Right ventricle myocardium superior (tissue), 1 donor: Measurements from ENCODE around the gene POU2F3. TPM values are rescaled to one million over a fixed set of nuclear protein-coding genes. Genes with fewer than 3 reads are reported as not detected.

ENCODE experiments used
- ATAC-seq: fragments of 200-7000 bp; cut with Tn5 transposase; one replicate; pipeline ENCODE4 v1.9.1; 2020; ENCODE audit warnings: mild to moderate bottlenecking; ENCODE audit not compliant: poor library complexity
- DNase-seq: peaks from one replicate; pipeline ENCODE4 v3.0.0-alpha.2; 2020
- intact Hi-C: fragments of 100-400 bp; cut with DNase I; formaldehyde crosslinking; loops from one replicate; pipeline ENCODE4 v1.11.2; 2022
- total RNA-seq: library from RNA; stranded (reverse); fragmentation: NEBNext Ultra II Directional; extraction: Animal tissue kit (Norgen Biotek cat#: 25700); gene quantifications from one replicate; pipeline ENCODE4 v1.2.1, GENCODE V29; 2021
- donor health status: DM: no; HTN: yes; CAD: no; lungs with severe emphysema.

The POU2F3 gene
- total RNA-seq, 1 donor from 2014 or later, result not detected

GRCh38 chr11:120298461-120298860 is 58.5 kb downstream of the POU2F3 start:
- intact Hi-C loops, result no loop called here
- DNase-seq (no peak), ATAC-seq (no peak)

DNA sequence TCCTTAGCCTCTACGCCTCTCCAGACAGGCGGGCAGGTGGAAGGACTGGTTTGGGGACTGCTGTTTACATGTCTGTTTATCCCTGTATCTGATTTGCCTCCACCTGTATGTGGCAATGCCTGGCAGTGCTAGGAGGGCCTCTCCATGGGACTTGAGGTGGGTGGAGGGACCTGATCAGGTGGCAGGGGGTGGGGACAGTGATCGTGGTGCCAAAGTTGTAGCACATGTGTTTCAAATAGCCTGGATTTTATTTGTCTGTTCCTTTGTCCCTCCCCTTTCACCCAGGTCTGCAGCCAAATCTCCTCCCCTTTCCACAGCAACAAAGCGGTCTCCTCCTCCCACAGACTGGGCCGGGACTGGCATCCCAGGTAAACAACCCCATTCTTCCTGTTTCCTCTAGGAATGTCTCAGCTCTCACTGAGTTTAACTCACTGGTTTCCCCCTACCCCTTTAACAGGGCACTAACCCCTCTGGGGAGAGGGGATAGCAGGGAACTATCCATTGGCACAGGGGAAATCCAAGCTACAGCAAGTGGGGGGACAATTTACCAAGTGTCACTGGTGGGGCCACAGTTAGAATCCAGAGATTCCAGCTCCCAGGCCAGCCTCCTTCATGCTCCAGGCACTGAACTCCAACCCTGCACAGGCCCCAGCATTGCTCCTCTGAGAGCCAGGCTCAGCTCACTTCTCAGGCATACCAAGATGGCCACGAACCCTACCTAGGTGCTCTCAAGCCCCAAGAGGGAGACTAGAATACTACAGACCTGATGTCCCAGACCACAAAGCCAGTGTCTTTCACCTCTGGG is 62.3 kb downstream of the POU2F3 start:
- ATAC-seq, result no peak
- intact Hi-C loops, result loop anchor here (2.0 kb wide), 1 partner anchor 129 kb away; no protein-coding TSS in a partner anchor
- no peak for DNase-seq

- intact Hi-C loops, result loop anchor here (2.0 kb wide), 1 partner anchor 130 kb away; no protein-coding TSS in a partner anchor
- ATAC-seq, result peak; percentile 86
- peak; percentile 63 for DNase-seq
Measured at GRCh38 chr11:120303004-120303637, 63.2 kb downstream of the POU2F3 start.

GRCh38 chr11:120304526-120304925 is 64.6 kb downstream of the POU2F3 start:
- DNase-seq, result no peak
- intact Hi-C loops, result no loop called here
- no peak for ATAC-seq

- intact Hi-C loops, result no loop called here
Measured at GRCh38 chr11:120305286-120305685, 65.3 kb downstream of the POU2F3 start.

GRCh38 chr11:120306519-120307242 is 66.7 kb downstream of the POU2F3 start:
- ATAC-seq, result no peak
- no peak for DNase-seq
- intact Hi-C loops, result no loop called here

More at GRCh38 chr11:120305286-120305685, 65.3 kb downstream of the POU2F3 start:
- DNase-seq (no peak), ATAC-seq (no peak)

GRCh38 chr11:120307476-120307875 is 67.5 kb downstream of the POU2F3 start:
- intact Hi-C loops, result no loop called here

DNA sequence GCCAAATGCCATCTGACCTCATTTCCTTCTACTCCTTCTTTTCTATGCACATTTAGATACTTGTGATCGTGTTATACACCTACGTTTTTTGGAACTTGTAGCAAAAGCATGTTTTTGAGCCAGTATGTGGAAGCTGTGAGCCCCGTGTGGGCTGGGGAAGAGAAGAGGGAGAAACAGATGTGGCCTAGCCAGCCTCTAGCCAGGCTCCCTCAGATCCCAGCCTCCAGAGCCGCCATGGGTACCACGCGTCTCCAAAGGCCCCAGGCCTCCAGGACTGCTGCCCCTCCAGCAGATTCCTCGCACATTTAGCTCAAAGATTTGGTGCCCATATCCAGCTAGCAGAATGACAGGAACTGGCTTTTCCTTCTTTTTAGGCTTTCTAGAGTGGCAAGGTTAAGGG is 68.1 kb downstream of the POU2F3 start:
- ATAC-seq (no peak), DNase-seq (no peak)
- intact Hi-C loops, result no loop called here

More at GRCh38 chr11:120307476-120307875, 67.5 kb downstream of the POU2F3 start:
- DNase-seq (no peak), ATAC-seq (no peak)

- ATAC-seq, result no peak
- intact Hi-C loops, result no loop called here
- DNase-seq, result no peak
Measured at GRCh38 chr11:120310870-120311269, 70.9 kb downstream of the POU2F3 start.

DNA sequence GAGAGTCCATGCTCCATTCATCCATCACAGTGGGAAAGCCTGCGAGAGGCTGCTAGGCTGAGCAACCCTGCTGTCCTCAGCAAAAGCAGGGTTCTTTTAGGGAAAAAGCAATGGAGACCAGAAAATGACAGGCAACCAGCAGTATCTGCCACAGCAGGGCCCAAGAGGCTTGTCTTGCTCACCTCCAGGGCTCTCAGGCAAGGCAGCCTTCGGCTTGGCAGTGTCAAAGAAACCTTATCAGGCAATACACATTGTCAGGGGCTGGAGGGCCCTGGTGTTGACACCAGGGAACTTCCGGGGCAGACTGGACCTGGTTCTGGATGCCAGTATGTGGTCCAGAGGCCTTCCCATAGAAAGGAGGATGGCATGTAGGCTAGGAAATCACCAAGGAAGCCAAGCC is 74.9 kb downstream of the POU2F3 start:
- intact Hi-C loops, result no loop called here
- no peak for ATAC-seq

DNA sequence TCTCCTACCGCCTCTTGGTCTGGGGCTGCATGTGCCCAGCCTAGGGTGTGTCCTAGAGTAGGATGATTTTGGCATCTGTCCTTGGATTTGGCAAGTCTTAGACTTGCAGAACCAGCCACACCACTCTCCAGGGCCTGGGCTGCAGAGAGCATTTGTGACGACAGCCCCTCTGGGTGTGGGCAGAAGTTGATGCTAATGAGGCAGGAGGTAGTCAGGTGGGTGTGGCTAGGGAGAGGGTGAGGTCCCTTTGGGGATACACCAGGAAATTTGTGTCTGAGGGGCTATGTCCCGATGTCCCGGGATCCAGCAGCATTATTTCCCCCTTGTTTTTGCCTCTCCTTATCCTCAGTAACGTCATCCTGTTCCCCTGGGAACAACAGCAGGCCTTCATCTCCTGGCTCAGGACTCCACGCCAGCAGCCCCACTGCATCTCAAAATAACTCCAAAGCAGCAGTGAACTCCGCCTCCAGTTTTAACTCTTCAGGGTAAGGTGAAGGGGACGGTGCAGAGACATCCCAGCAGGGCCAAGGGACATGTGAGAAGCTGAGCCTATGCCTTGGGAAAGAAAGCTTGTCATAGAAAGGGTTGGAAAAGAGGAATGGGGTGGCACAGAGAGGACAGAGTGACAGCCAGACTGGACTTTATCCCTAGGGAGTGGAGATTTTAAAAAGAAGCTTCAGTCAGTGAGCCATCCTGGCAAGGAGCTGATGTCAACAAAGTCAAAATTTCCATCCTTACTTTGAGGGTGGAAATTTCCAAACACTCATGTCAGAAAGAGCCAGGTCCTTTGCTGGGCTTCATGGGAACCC is 77.1 kb downstream of the POU2F3 start:
- intact Hi-C loops, result no loop called here
- DNase-seq, result peak; percentile 75
- peak; percentile 87 for ATAC-seq

More for the DNA sequence above, 74.9 kb downstream of the POU2F3 start:
- DNase-seq, result no peak

DNA sequence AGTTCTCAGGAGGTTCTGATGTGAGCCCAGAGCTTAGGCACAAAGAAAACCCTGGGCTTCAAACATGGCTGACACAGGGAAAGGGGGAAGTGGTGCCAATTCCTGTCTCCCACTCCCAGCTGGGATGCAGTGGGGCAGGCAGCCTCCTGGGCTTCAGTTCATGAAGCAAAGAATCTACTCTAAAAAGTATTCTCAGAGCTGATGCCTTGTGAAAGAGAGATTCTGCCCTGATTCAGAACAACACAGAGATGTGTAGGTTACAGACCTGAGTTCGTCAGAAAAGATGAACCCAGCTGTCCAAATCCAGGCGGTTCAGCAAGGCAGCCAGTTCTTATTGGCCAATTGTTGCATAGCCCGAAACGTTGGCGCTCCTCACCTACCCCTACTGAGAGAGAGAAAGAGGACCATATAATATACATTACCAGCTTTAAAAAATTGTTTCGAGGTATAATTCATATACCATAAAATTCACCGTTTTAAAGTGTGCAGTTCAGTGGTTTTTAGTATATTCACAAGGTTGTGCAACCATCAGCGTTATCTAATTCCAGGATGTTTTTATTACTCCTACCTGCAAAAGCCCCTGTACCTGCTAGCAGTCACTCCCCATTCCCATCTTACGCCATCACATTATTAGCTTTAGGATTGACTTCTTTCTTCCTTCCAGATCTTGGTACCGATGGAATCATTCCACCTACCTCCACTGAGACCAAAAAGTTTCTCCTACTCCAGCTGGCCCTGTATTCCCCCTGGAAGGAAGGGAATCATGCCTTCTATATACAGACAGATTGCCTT is 77.9 kb downstream of the POU2F3 start:
- ATAC-seq (no peak), DNase-seq (no peak)
- intact Hi-C loops, result no loop called here

DNA sequence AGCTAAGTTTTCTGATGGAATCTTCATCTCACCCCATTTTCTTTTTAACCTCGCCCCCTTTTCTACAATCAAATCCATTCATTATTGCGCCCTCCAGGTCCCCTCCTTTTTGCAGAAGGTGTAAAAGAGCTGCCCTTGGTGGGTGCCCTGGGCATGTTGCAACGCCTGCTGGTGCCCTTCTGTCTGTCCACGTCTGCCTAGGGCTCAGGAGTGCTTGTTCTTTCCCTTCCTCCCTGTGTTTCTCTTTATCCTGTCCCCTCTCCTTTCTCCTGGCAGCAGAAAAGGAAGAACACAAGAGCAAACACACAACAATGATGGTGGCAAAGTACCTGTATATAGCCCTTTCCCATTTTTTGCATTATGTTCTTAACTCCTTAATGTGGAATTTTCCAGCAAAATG is 79.0 kb downstream of the POU2F3 start:
- DNase-seq (no peak), ATAC-seq (no peak)
- intact Hi-C loops, result no loop called here

- DNase-seq (peak; percentile 76), ATAC-seq (peak; percentile 82)
- intact Hi-C loops, result no loop called here
Measured at GRCh38 chr11:120324932-120325810, 85.2 kb downstream of the POU2F3 start, which contains the start of gene TLCD5. TLCD5 (plus strand) TSS chr11:120325299; CDS start chr11:120327442, 2,143 bp downstream.

GRCh38 chr11:120326228-120326627 is 86.3 kb downstream of the POU2F3 start:
- ATAC-seq (peak; percentile 30), DNase-seq (no peak)
- intact Hi-C loops, result no loop called here

- no peak for ATAC-seq
- intact Hi-C loops, result no loop called here
Measured at GRCh38 chr11:120326845-120327281, 86.9 kb downstream of the POU2F3 start.

GRCh38 chr11:120327311-120327710 is 87.4 kb downstream of the POU2F3 start:
- DNase-seq (no peak), ATAC-seq (no peak)
- intact Hi-C loops, result no loop called here

More at GRCh38 chr11:120326845-120327281, 86.9 kb downstream of the POU2F3 start:
- DNase-seq, result no peak
